BE2C (cell line): Measurements from ENCODE around the gene UBE2G2.

ENCODE experiments used
- DNase-seq: peaks from one replicate; pipeline ENCODE4 v3.0.0-alpha.2; 2020
- H3K27me3 ChIP-seq: fragments of 250-450 bp; sonication (Bioruptor Pico); 2 replicates; pipeline ENCODE4 v1.5.1; 2020; ENCODE audit warnings: mild to moderate bottlenecking
- H3K36me3 ChIP-seq: fragments of 250-450 bp; sonication (Bioruptor Pico); 2 replicates; pipeline ENCODE4 v1.5.1; 2020; ENCODE audit warnings: mild to moderate bottlenecking
- H3K4me1 ChIP-seq: fragments of 250-450 bp; sonication (Bioruptor Pico); 2 replicates; pipeline ENCODE4 v1.5.1; 2020
- H3K4me3 ChIP-seq: 2 replicates; pipeline ENCODE4 v1.5.1; 2011; ENCODE audit warnings: low read depth, low read length
- H3K9me3 ChIP-seq: fragments of 250-450 bp; sonication (Bioruptor Pico); 2 replicates; pipeline ENCODE4 v1.5.1; 2020
- CTCF ChIP-seq: IDR thresholded peaks from 2 replicates; pipeline ENCODE4 v1.5.1; 2012; ENCODE audit warnings: mild to moderate bottlenecking, low read depth, low read length

Gene UBE2G2

GRCh38 chr21:44842721-44843445 lies 41.3 kb upstream of the UBE2G2 start:
- no peak for DNase-seq

DNA sequence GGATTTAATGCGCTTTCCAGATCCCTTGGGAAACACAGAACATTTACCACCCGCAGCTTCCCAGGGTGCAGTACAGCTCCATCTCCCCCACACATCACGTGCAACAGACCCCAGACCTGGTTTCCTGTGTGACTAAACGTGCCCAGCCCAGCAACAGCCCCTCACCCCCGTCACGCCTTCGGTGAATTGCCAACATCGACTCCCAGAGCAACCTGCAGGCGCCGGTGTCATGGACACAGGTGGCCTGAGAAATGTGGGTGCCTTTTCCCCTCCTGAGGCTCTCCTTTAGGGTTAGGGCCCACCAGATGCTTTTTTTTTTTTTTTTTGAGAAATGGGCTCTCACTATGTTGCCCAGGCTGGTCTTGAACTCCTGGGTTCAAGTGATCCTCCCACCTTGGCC lies 40.5 kb upstream of the UBE2G2 start:
- DNase-seq, result no peak
- Histone ChIP-seq H3K27me3 (no peaks in the 10 kb centered on the region), H3K4me1 (0 out of 2 replicates have a peak, but pooled peaks cover 5% of the 10 kb centered on the region), H3K36me3 (no peaks in the 10 kb centered on the region), H3K4me3 (no peak overlapping the region), H3K9me3 (no peaks in the 10 kb centered on the region)
- TF ChIP-seq CTCF, result no peak

More at GRCh38 chr21:44842721-44843445, 41.3 kb upstream of the UBE2G2 start:
- Histone ChIP-seq H3K4me1 (0 out of 2 replicates have a peak, but pooled peaks cover 5% of the 10 kb centered on the region), H3K36me3 (no peaks in the 10 kb centered on the region), H3K27me3 (no peaks in the 10 kb centered on the region), H3K9me3 (no peaks in the 10 kb centered on the region), H3K4me3 (no peak overlapping the region)
- no peak for TF ChIP-seq CTCF

- Histone ChIP-seq H3K36me3 (no peaks in the 10 kb centered on the region), H3K4me3 (no peak overlapping the region), H3K27me3 (no peaks in the 10 kb centered on the region), H3K4me1 (no peaks in the 10 kb centered on the region; the same call in 1 of the 2 replicates), H3K9me3 (no peaks in the 10 kb centered on the region)
- TF ChIP-seq CTCF, result no peak
- no peak for DNase-seq
These were observed 39.2 kb upstream of the UBE2G2 start for GRCh38 chr21:44840771-44841170.

GRCh38 chr21:44838951-44839350 lies 37.3 kb upstream of the UBE2G2 start:
- Histone ChIP-seq H3K27me3 (no peaks in the 10 kb centered on the region), H3K4me3 (no peak overlapping the region), H3K4me1 (no peaks in the 10 kb centered on the region; the same call in 1 of the 2 replicates), H3K9me3 (no peaks in the 10 kb centered on the region), H3K36me3 (no peaks in the 10 kb centered on the region)
- DNase-seq, result no peak
- TF ChIP-seq CTCF, result no peak

DNA sequence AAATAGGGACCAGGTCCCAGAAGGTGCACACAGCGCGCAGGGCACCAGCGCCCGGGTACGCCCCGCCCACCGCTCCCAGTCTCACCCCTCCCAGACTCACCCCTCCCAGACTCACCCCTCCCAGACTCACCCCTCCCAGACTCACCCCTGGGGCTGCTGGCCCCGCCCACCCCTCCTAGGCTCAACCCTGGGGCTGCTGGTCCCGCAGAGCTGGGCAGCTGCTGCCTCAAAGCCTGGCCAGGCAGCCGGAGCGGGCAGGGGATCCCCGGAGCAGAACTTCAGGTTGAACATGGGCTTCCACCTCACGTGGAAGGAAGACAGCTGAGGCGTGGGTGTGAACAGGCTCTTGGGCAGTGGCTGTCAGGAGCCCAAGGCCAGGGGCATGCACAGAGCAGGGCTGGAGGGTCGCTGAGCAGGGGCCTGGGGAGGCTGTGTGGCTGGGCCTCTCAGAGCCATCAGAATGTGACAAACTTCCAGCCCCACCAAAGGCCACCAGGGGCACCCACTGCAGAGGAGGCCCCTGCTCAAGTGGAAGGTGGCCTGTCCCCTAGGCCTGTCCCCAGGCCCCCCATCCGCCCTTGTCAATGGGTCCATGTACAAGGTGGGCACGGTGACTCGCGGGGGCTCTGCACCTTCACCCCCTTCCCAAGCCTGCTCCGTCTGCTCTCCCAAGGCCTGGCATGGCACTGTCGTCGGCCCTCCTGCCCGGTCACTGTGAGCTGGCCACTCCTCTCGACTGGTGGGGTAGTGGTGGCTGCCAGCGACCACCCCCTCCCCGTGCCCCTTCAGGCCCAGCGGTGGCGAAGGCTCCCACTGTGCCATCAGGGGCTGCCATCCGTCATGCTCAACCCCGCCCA lies 36.6 kb upstream of the UBE2G2 start:
- no peak for DNase-seq
- H3K9me3 ChIP-seq, result no peaks in the 10 kb centered on the region
- no peaks in the 10 kb centered on the region; the same call in 1 of the 2 replicates for H3K4me1 ChIP-seq
- no peak for TF ChIP-seq CTCF
- no peaks in the 10 kb centered on the region for H3K36me3 ChIP-seq
- H3K27me3 ChIP-seq, result no peaks in the 10 kb centered on the region
- H3K4me3 ChIP-seq, result no peak overlapping the region
